Right lobe of liver (tissue), 6 donors: ENCODE results near the gene RBP4. TPM values are rescaled to one million over a fixed set of nuclear protein-coding genes. Genes with fewer than 3 reads are reported as not detected.
"Not testable (repeated sequence)": the region's sequence is repeated elsewhere in the genome, so short reads cannot be mapped to it uniquely, and the experiment has no call there.

ENCODE experiments used
- ATAC-seq, 4 donors: fragments of 200-7000 bp; cut with Tn5 transposase; one replicate each; pipeline ENCODE4 v1.9.1; 2020; ENCODE audit warnings: mild to moderate bottlenecking in 4 of 4, moderate library complexity in 4 of 4
- DNase-seq, 3 donors: peaks; one replicate each; pipeline ENCODE4 v3.0.0-alpha.2; 2020
- H3K27ac ChIP-seq, 3 donors: fragments of 200-600 bp; one replicate each; pipeline ENCODE4 v1.8.0; 2022
- H3K27me3 ChIP-seq, 2 donors: fragments of 200-600 bp; one replicate each; pipeline ENCODE4 v1.8.0; 2022
- H3K36me3 ChIP-seq, 4 donors: fragments of 200-600 bp; sonication (generic) in 1 of 4; one replicate each; pipeline versions ENCODE4 v1.5.1 to v1.8.0; 2017 to 2022; ENCODE audit warnings: control low read depth in 1 of 4
- H3K4me1 ChIP-seq, 4 donors: fragments of 200-600 bp; sonication (generic) in 1 of 4; one replicate each; pipeline versions ENCODE4 v1.5.1 to v1.8.0; 2017 to 2022; ENCODE audit warnings: control low read depth in 1 of 4
- H3K4me3 ChIP-seq, 3 donors: fragments of 200-600 bp; one replicate each; pipeline ENCODE4 v1.8.0; 2022
- H3K9me3 ChIP-seq, 4 donors: fragments of 200-600 bp; sonication (generic) in 1 of 4; one replicate each; pipeline versions ENCODE4 v1.5.1 to v1.8.0; 2017 to 2022; ENCODE audit warnings: control low read depth in 1 of 4
- POLR2A ChIP-seq: fragments of 450-650 bp; IDR thresholded peaks from one replicate; pipeline ENCODE4 v1.6.1; 2017; ENCODE audit warnings: antibody characterized with exemption, mild to moderate bottlenecking
- WGBS: methylation state at CpG from one replicate; pipeline ENCODE4 v1.1.6; 2018; ENCODE audit warnings: low coverage, low lambda C conversion rate; ENCODE audit not compliant: insufficient coverage; ENCODE audit errors: missing lambda C conversion rate; 5-methylcytosine and 5-hydroxymethylcytosine counted together
- intact Hi-C, 2 donors: fragments of 100-400 bp; cut with DNase I; formaldehyde crosslinking; loops; one replicate each; pipeline versions ENCODE4 v1.11.2 to v1.14.1; 2022
- total RNA-seq, 6 experiments: library from RNA; depleted of rRNA in 2 of 6; stranded (reverse); fragments of >200 nt in 2 of 6; fragmentation: NEBNext Ultra II Directional in 3 of 6; extraction: Animal tissue kit (Norgen Biotek cat#: 25700) in 3 of 6; gene quantifications; one replicate each; pipeline versions ENCODE4 v1.1.0 to v1.2.4, GENCODE V29; 2016 to 2023
- TF ChIP-seq, protein P1 (sequence below), 4 donors: fragments of 200-600 bp in 3 of 4; fragments of 450-650 bp in 1 of 4; IDR thresholded peaks; one replicate each; pipeline versions ENCODE4 v1.5.1 to v1.8.0; 2016 to 2022; ENCODE audit warnings: antibody characterized with exemption in 4 of 4, mild to moderate bottlenecking in 2 of 4
- donor health status: DM: no; HTN: yes; CAD: no.
- donor health status: DM: no; HTN: no; CAD: no.
- donor health status: DM: no; HTN: no; CAD: no.
- donor health status: DM: no; HTN: yes; CAD: no.
- donor health status: DM: no; HTN: yes; CAD: no.

The RBP4 gene
- total RNA-seq, 6 experiments from 2014 or later, result 4,975 to 8,539 (median 5,621) TPM

DNA sequence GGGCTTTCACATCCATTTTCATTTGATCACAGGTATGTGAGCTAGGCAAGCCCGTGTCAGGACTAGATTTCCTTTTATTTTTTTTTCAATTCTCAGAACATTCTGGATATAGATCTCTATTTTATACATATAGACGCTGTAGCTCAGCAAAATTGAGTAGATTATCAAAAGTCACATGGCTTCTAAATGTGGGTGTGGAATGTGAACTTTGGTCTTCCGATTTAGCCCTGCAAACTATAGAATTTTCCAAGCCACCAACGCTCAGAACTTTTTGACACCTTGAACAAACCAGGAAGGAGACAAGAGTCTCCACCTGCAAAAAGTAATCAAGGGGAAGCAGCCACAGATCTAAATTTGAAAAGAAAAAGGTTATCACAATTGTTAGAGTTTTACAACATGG is 50.4 kb downstream of the RBP4 start:
- no peak overlapping the region for H3K27ac ChIP-seq
- no peak overlapping the region for H3K4me3 ChIP-seq
- DNase-seq (no peak), ATAC-seq (no peak)
- no peak for TF ChIP-seq POLR2A
- TF ChIP-seq, protein P1, sequence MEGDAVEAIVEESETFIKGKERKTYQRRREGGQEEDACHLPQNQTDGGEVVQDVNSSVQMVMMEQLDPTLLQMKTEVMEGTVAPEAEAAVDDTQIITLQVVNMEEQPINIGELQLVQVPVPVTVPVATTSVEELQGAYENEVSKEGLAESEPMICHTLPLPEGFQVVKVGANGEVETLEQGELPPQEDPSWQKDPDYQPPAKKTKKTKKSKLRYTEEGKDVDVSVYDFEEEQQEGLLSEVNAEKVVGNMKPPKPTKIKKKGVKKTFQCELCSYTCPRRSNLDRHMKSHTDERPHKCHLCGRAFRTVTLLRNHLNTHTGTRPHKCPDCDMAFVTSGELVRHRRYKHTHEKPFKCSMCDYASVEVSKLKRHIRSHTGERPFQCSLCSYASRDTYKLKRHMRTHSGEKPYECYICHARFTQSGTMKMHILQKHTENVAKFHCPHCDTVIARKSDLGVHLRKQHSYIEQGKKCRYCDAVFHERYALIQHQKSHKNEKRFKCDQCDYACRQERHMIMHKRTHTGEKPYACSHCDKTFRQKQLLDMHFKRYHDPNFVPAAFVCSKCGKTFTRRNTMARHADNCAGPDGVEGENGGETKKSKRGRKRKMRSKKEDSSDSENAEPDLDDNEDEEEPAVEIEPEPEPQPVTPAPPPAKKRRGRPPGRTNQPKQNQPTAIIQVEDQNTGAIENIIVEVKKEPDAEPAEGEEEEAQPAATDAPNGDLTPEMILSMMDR (IDR thresholded peaks at IDR 0.05), result no peak
- intact Hi-C loops, result loop anchor here in 1 of 2 donors (10.0 kb wide), 1 partner anchor 134 kb away; no protein-coding TSS in a partner anchor
- H3K4me1 ChIP-seq, result peaks cover 0 to 6% (median 0%) of the 10 kb centered on the region in 4 donors
- no peaks in the 10 kb centered on the region for H3K27me3 ChIP-seq
- no peaks in the 10 kb centered on the region for H3K36me3 ChIP-seq
- no peaks in the 10 kb centered on the region for H3K9me3 ChIP-seq
- WGBS, result 80% methylated on average over 4 of the region's 4 CpGs

DNA sequence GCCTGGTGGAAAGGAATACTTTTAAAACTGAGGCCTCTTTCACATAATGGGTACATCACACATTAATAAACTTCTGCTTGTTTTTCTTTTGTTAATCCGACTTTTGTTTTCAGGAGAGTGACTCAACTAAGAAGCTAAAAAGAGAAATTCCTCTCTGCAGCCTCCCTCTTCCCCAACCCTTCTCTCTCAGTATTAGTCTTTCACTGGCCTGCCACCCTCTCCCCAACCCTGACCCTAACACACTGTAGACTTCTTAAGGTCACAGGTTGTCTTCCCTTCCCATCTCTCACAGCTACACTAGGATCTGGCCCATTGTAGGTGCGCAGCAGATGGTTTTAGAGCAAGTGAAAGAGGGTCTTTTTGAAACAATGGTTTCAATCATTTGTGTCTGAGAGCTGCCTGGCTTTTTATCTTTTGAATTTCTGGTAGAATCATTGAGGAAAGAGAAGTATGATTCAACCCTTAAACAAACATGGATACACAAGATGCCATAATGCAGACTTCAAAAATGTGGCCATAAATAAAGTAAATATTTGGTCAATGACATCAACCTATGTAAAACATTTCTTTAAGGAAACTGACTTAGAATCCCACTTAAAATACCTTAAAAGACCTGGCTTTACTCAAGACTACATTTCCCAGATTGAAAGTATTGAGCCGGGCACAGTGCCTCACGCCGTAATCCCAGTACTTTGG is 52.5 kb downstream of the RBP4 start:
- Histone ChIP-seq H3K4me1 (no peaks in the 10 kb centered on the region), H3K36me3 (no peaks in the 10 kb centered on the region), H3K27ac (no peak overlapping the region), H3K9me3 (no peaks in the 10 kb centered on the region), H3K4me3 (no peak overlapping the region), H3K27me3 (no peaks in the 10 kb centered on the region)
- TF ChIP-seq POLR2A, result no peak
- TF ChIP-seq, protein P1 (IDR thresholded peaks at IDR 0.05), result no peak
- ATAC-seq, result no peak
- DNase-seq, result no peak
- WGBS, result 82% methylated on average over 5 of the region's 5 CpGs
- intact Hi-C loops, result no loop called here

DNA sequence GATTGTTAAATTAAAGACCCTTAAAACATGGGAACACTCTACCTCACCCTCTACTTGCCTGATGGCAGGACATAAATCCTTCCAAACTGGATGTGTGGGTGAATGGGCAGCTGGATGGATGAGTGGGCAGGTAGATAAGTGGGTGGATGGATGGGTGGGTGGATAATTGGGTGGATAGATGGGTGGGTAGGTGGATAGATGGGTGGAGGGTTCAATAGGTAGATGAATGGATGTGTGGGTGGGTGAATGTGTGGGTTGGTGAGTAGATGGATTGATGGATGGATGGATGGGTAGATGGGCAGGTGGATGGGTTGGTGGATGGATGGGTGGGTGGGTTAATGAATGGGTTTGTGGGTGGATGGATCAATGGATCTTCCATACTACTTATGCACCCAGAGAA is 53.5 kb downstream of the RBP4 start:
- intact Hi-C loops, result no loop called here
- no peaks in the 10 kb centered on the region for H3K27me3 ChIP-seq
- no peak for ATAC-seq
- DNase-seq, result no peak
- H3K27ac ChIP-seq, result no peak overlapping the region
- H3K4me1 ChIP-seq, result no peaks in the 10 kb centered on the region
- H3K4me3 ChIP-seq, result no peak overlapping the region
- TF ChIP-seq, protein P1 (IDR thresholded peaks at IDR 0.05), result no peak
- TF ChIP-seq POLR2A, result no peak
- no peaks in the 10 kb centered on the region for H3K36me3 ChIP-seq
- H3K9me3 ChIP-seq, result no peaks in the 10 kb centered on the region

GRCh38 chr10:93546995-93547394 is 54.0 kb downstream of the RBP4 start:
- 91% methylated on average over 4 of the region's 8 CpGs for WGBS
- DNase-seq, result not testable (repeated sequence)

GRCh38 chr10:93542358-93542791 is 58.7 kb downstream of the RBP4 start:
- DNase-seq, result peak; percentile 56 to 74 (median 68)
- peak; percentile 78 to 87 (median 84) for ATAC-seq
- Histone ChIP-seq H3K36me3 (no peaks in the 10 kb centered on the region), H3K27ac (no peak overlapping the region), H3K27me3 (no peaks in the 10 kb centered on the region), H3K4me1 (peaks cover 0 to 6% (median 2%) of the 10 kb centered on the region in 4 donors), H3K4me3 (peak overlapping the region; percentile 20 to 35 (median 26)), H3K9me3 (no peaks in the 10 kb centered on the region)
- no peak for TF ChIP-seq POLR2A
- TF ChIP-seq, protein P1 (IDR thresholded peaks at IDR 0.05), result no peak
- 12% methylated on average over 9 of the region's 10 CpGs for WGBS
- intact Hi-C loops, result no loop called here

More at GRCh38 chr10:93546995-93547394, 54.0 kb downstream of the RBP4 start:
- intact Hi-C loops, H3K4me1 ChIP-seq, H3K4me3 ChIP-seq, H3K27me3 ChIP-seq, H3K9me3 ChIP-seq, H3K36me3 ChIP-seq, H3K27ac ChIP-seq, ATAC-seq: not testable (repeated sequence)

Other genes starting within 250 kb of the RBP4 start
- 10 to 100 TPM in 1 of 6 experiments, 1 to 10 TPM in 5; 1.9 to 14.6 (median 3.2) TPM for gene MYOF, start 118.9 kb downstream of the RBP4 start, total RNA-seq
- under 1 TPM in 5 of 6 experiments, not detected in 1; 0.16 to 0.56 (median 0.43) TPM for gene CEP55, start 104.6 kb downstream of the RBP4 start, total RNA-seq
- under 1 TPM; 0.07 to 0.27 (median 0.19) TPM for gene FFAR4, start 34.6 kb downstream of the RBP4 start, total RNA-seq
- gene PDE6C, start 11.3 kb upstream of the RBP4 start, total RNA-seq, result not detected
- 1 to 10 TPM; 4.2 to 9.4 (median 6.6) TPM for gene FRA10AC1, start 101.4 kb upstream of the RBP4 start, total RNA-seq
- 1 to 10 TPM in 1 of 6 experiments, under 1 TPM in 4, not detected in 1; 0.22 to 2.3 (median 0.86) TPM for gene LGI1, start 156.7 kb upstream of the RBP4 start, total RNA-seq